ENCODE results near the gene MARVELD1. TPM values are rescaled to one million over a fixed set of nuclear protein-coding genes. Genes with fewer than 3 reads are reported as not detected.

The MARVELD1 gene
- total and polyA plus RNA-seq, 2 of the 8 experiments (the other 6 are each of a cell fraction or from before 2014, with no cell fraction given) = 28.1 to 37.3 TPM

Other genes starting within 250 kb of the MARVELD1 start
- gene MMS19, start 215.3 kb upstream of the MARVELD1 start, total RNA-seq (2021; fragmentation: NEBNext Ultra II Directional; extraction: Animal tissue kit (Norgen Biotek cat#: 25700)) = 128 and 130 TPM in 2 replicates
- 221 and 228 TPM in 2 replicates for gene MMS19, start 215.3 kb upstream of the MARVELD1 start, polyA plus RNA-seq (2011; rRNA removed)
- 22.3 and 23.1 TPM in 2 replicates for gene UBTD1, start 214.8 kb upstream of the MARVELD1 start, total RNA-seq (2021; fragmentation: NEBNext Ultra II Directional; extraction: Animal tissue kit (Norgen Biotek cat#: 25700))
- gene UBTD1, start 214.8 kb upstream of the MARVELD1 start, polyA plus RNA-seq (2011; rRNA removed) = 36.2 and 48.8 TPM in 2 replicates
- gene ANKRD2, start 141.0 kb upstream of the MARVELD1 start, total RNA-seq (2021; fragmentation: NEBNext Ultra II Directional; extraction: Animal tissue kit (Norgen Biotek cat#: 25700)) = not detected in 2 replicates
- gene ANKRD2, start 141.0 kb upstream of the MARVELD1 start, polyA plus RNA-seq (2011; rRNA removed) = not detected in 2 replicates
- 0.28 and 0.29 TPM in 2 replicates for gene HOGA1, start 129.3 kb upstream of the MARVELD1 start, total RNA-seq (2021; fragmentation: NEBNext Ultra II Directional; extraction: Animal tissue kit (Norgen Biotek cat#: 25700))
- 0.57 and 1.00 TPM in 2 replicates for gene HOGA1, start 129.3 kb upstream of the MARVELD1 start, polyA plus RNA-seq (2011; rRNA removed)
- gene C10orf62, start 124.0 kb upstream of the MARVELD1 start, total RNA-seq (2021; fragmentation: NEBNext Ultra II Directional; extraction: Animal tissue kit (Norgen Biotek cat#: 25700)) = not detected in 2 replicates
- gene C10orf62, start 124.0 kb upstream of the MARVELD1 start, polyA plus RNA-seq (2011; rRNA removed) = 0.05 TPM in 1 of 2 replicates, not detected in the other
- 10.6 and 13.6 TPM in 2 replicates for gene MORN4, start 80.2 kb upstream of the MARVELD1 start, total RNA-seq (2021; fragmentation: NEBNext Ultra II Directional; extraction: Animal tissue kit (Norgen Biotek cat#: 25700))
- 20.2 and 22.0 TPM in 2 replicates for gene MORN4, start 80.2 kb upstream of the MARVELD1 start, polyA plus RNA-seq (2011; rRNA removed)
- gene PI4K2A, start 73.1 kb upstream of the MARVELD1 start, total RNA-seq (2021; fragmentation: NEBNext Ultra II Directional; extraction: Animal tissue kit (Norgen Biotek cat#: 25700)) = 21.9 and 22.9 TPM in 2 replicates
- 20.7 and 21.9 TPM in 2 replicates for gene PI4K2A, start 73.1 kb upstream of the MARVELD1 start, polyA plus RNA-seq (2011; rRNA removed)
- 7.8 and 9.0 TPM in 2 replicates for gene AVPI1, start 26.5 kb upstream of the MARVELD1 start, total RNA-seq (2021; fragmentation: NEBNext Ultra II Directional; extraction: Animal tissue kit (Norgen Biotek cat#: 25700))
- 13.5 and 14.5 TPM in 2 replicates for gene AVPI1, start 26.5 kb upstream of the MARVELD1 start, polyA plus RNA-seq (2011; rRNA removed)
- gene ZFYVE27, start 23.4 kb downstream of the MARVELD1 start, total RNA-seq (2021; fragmentation: NEBNext Ultra II Directional; extraction: Animal tissue kit (Norgen Biotek cat#: 25700)) = 19.8 and 22.7 TPM in 2 replicates
- gene ZFYVE27, start 23.4 kb downstream of the MARVELD1 start, polyA plus RNA-seq (2011; rRNA removed) = 16.6 and 20.9 TPM in 2 replicates
- 3.3 and 3.9 TPM in 2 replicates for gene SFRP5, start 58.3 kb downstream of the MARVELD1 start, total RNA-seq (2021; fragmentation: NEBNext Ultra II Directional; extraction: Animal tissue kit (Norgen Biotek cat#: 25700))
- gene SFRP5, start 58.3 kb downstream of the MARVELD1 start, polyA plus RNA-seq (2011; rRNA removed) = 5.9 and 8.6 TPM in 2 replicates
- gene GOLGA7B, start 136.1 kb downstream of the MARVELD1 start, total RNA-seq (2021; fragmentation: NEBNext Ultra II Directional; extraction: Animal tissue kit (Norgen Biotek cat#: 25700)) = 0.04 TPM in 1 of 2 replicates, not detected in the other
- 0.02 and 0.14 TPM in 2 replicates for gene GOLGA7B, start 136.1 kb downstream of the MARVELD1 start, polyA plus RNA-seq (2011; rRNA removed)